Liver (tissue), 9 donors: ENCODE data around the gene EMD. TPM values are rescaled to one million over a fixed set of nuclear protein-coding genes. Genes with fewer than 3 reads are reported as not detected.

Source experiments
- DNase-seq: peaks from one replicate; pipeline ENCODE4 v3.0.0-alpha.2; 2017; ENCODE audit warnings: low spot score
- H3K27ac ChIP-seq, 2 donors: one replicate each; pipeline ENCODE4 v1.7.0; 2013; ENCODE audit warnings: inconsistent platforms in 2 of 2, low read length in 2 of 2, control low read depth in 1 of 2, low read depth in 1 of 2, mild to moderate bottlenecking in 1 of 2
- H3K27me3 ChIP-seq, 4 donors: one replicate each; pipeline versions ENCODE4 v1.6.1 to v1.7.0; 2013; ENCODE audit warnings: low read length in 3 of 4, inconsistent platforms in 1 of 4, mild to moderate bottlenecking in 1 of 4, moderate library complexity in 1 of 4; ENCODE audit not compliant: control insufficient read depth in 4 of 4, insufficient read depth in 4 of 4
- H3K36me3 ChIP-seq, 4 donors: one replicate each; pipeline versions ENCODE4 v1.6.1 to v1.7.0; 2013; ENCODE audit warnings: low read length in 3 of 4, mild to moderate bottlenecking in 3 of 4, low read depth in 1 of 4, moderate library complexity in 1 of 4; ENCODE audit not compliant: control insufficient read depth in 4 of 4, insufficient read depth in 3 of 4
- H3K4me1 ChIP-seq, 4 donors: one replicate each; pipeline versions ENCODE4 v1.6.1 to v1.7.0; 2013; ENCODE audit warnings: low read length in 3 of 4, mild to moderate bottlenecking in 3 of 4, moderate library complexity in 1 of 4; ENCODE audit not compliant: control insufficient read depth in 4 of 4, insufficient read depth in 4 of 4
- H3K4me3 ChIP-seq, 3 donors: one replicate each; pipeline versions ENCODE4 v1.6.1 to v1.7.0; 2013; ENCODE audit warnings: low read length in 3 of 3, control low read depth in 1 of 3, low read depth in 1 of 3, mild to moderate bottlenecking in 1 of 3
- H3K9ac ChIP-seq, 2 donors: one replicate each; pipeline ENCODE4 v1.7.0; 2013; ENCODE audit warnings: low read length in 2 of 2, mild to moderate bottlenecking in 2 of 2, moderate library complexity in 2 of 2, control low read depth in 1 of 2, low read depth in 1 of 2
- H3K9me3 ChIP-seq, 4 donors: one replicate each; pipeline versions ENCODE4 v1.6.1 to v1.7.0; 2013; ENCODE audit warnings: low read length in 3 of 4; ENCODE audit not compliant: control insufficient read depth in 4 of 4
- CTCF ChIP-seq: fragments of 150-350 bp; IDR thresholded peaks from 2 replicates; pipeline ENCODE4 v1.5.1; 2017; ENCODE audit warnings: improper control_type of control experiment, low read depth, low read length; ENCODE audit not compliant: missing input control
- EGR1 ChIP-seq, 2 donors: IDR thresholded peaks; 2 replicates each; pipeline ENCODE4 v1.6.1; 2016 to 2018; ENCODE audit warnings: antibody characterized with exemption in 2 of 2, low read depth in 2 of 2
- FOXA1 ChIP-seq: IDR thresholded peaks from 2 replicates; pipeline ENCODE4 v1.6.1; 2016; ENCODE audit warnings: antibody characterized with exemption
- FOXA2 ChIP-seq: IDR thresholded peaks from 2 replicates; pipeline ENCODE4 v1.6.1; 2016; ENCODE audit warnings: antibody characterized with exemption
- GABPA ChIP-seq, 2 donors: IDR thresholded peaks in 1 of 2; conservative IDR thresholded peaks in 1 of 2; 2 replicates each; pipeline ENCODE4 v1.6.1; 2016; ENCODE audit warnings: antibody characterized with exemption in 2 of 2, mild to moderate bottlenecking in 1 of 2, moderate library complexity in 1 of 2
- HNF4A ChIP-seq, 2 donors: conservative IDR thresholded peaks; 2 replicates each; pipeline ENCODE4 v1.6.1; 2016; ENCODE audit warnings: antibody characterized with exemption in 2 of 2, mild to moderate bottlenecking in 2 of 2
- HNF4G ChIP-seq: IDR thresholded peaks from 2 replicates; pipeline ENCODE4 v1.6.1; 2016; ENCODE audit warnings: antibody characterized with exemption
- JUND ChIP-seq, 2 donors: IDR thresholded peaks; 2 replicates each; pipeline ENCODE4 v1.6.1; 2016; ENCODE audit warnings: antibody characterized with exemption in 2 of 2
- MAX ChIP-seq: IDR thresholded peaks from 2 replicates; pipeline ENCODE4 v1.6.1; 2016; ENCODE audit warnings: antibody characterized with exemption
- NR2F2 ChIP-seq: IDR thresholded peaks from 2 replicates; pipeline ENCODE4 v1.6.1; 2016; ENCODE audit warnings: antibody characterized with exemption
- RAD21 ChIP-seq, 2 donors: IDR thresholded peaks; 2 replicates each; pipeline ENCODE4 v1.6.1; 2016; ENCODE audit warnings: antibody characterized with exemption in 2 of 2, mild to moderate bottlenecking in 2 of 2
- REST ChIP-seq: IDR thresholded peaks from 2 replicates; pipeline ENCODE4 v1.6.1; 2016; ENCODE audit warnings: antibody characterized with exemption, mild to moderate bottlenecking
- TAF1 ChIP-seq: conservative IDR thresholded peaks from 2 replicates; pipeline ENCODE4 v1.6.1; 2016; ENCODE audit warnings: antibody characterized with exemption, mild to moderate bottlenecking
- ZBTB33 ChIP-seq: IDR thresholded peaks from 2 replicates; pipeline ENCODE4 v1.6.1; 2016; ENCODE audit warnings: antibody characterized with exemption
- WGBS: extraction: QIAGEN DNeasy Blood & Tissue Kit; methylation state at CpG from one replicate; pipeline ENCODE4 v1.1.7; 2013; 5-methylcytosine and 5-hydroxymethylcytosine counted together
- polyA plus RNA-seq, 2 donors: library from polyadenylated mRNA; stranded (reverse) in 1 of 2; unstranded in 1 of 2; fragments of 200-250 nt in 1 of 2; fragments of >200 nt in 1 of 2; fragmentation: Nextera tagmentation in 1 of 2; extraction: Ambion mirVana in 1 of 2; gene quantifications; one replicate each; pipeline versions ENCODE4 v1.2.1 to v1.2.3, GENCODE V29; 2013 to 2015
- total RNA-seq, 2 donors: library from RNA; depleted of rRNA; stranded (reverse); fragments of >200 nt; gene quantifications; one replicate each; pipeline ENCODE4 v1.2.3, GENCODE V29; 2014
- TF ChIP-seq, protein P1 (sequence below): IDR thresholded peaks from 2 replicates; pipeline ENCODE4 v1.6.1; 2016; ENCODE audit warnings: antibody characterized with exemption
- donor health status: healthy.
- donor health status: healthy.
- donor health status: healthy.
- donor health status: healthy.
- donor health status: healthy.

The EMD gene
- total and polyA plus RNA-seq, 4 donors = 11.6 to 38.0 (median 17.0) TPM

DNA sequence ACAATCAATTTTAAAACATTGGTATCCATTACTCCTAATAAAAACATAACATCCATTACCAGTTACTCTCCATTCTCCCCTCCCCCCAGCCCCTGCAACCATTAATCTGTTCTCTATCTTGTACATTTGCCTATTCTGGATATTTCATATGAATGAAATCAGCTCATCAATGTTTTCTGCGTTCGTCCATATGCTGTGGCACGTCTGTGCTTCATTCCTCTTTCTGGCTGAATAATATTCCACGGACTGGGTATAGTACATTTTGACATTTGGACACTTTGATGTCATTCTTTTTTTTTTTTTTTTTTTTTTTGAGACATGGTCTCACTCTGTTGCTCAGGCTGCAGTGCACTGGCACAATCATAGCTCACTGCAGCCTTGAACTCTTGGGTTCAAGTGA lies 24.8 kb downstream of the EMD start:
- TF ChIP-seq TAF1 (no peak), MAX (no peak), ZBTB33 (no peak), NR2F2 (no peak), FOXA2 (no peak), RAD21 (IDR thresholded peaks at IDR 0.05) (no peak), HNF4A (conservative IDR thresholded peaks at IDR 0.05) (no peak), HNF4G (no peak), FOXA1 (no peak), CTCF (no peak)
- TF ChIP-seq, protein P1, sequence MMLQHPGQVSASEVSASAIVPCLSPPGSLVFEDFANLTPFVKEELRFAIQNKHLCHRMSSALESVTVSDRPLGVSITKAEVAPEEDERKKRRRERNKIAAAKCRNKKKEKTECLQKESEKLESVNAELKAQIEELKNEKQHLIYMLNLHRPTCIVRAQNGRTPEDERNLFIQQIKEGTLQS = no peak
- no peak overlapping the region for H3K4me3 ChIP-seq
- no peak for DNase-seq
- no peaks in the 10 kb centered on the region for H3K9me3 ChIP-seq
- H3K27ac ChIP-seq = no peak overlapping the region
- no peak overlapping the region for H3K9ac ChIP-seq
- H3K4me1 ChIP-seq = peaks cover 1 to 34% (median 26%) of the 10 kb centered on the region in 4 donors
- H3K36me3 ChIP-seq = peaks cover 0 to 10% (median 7%) of the 10 kb centered on the region in 4 donors
- WGBS = 98% methylated on average over 4 of the region's 4 CpGs
- H3K27me3 ChIP-seq = no peaks in the 10 kb centered on the region

DNA sequence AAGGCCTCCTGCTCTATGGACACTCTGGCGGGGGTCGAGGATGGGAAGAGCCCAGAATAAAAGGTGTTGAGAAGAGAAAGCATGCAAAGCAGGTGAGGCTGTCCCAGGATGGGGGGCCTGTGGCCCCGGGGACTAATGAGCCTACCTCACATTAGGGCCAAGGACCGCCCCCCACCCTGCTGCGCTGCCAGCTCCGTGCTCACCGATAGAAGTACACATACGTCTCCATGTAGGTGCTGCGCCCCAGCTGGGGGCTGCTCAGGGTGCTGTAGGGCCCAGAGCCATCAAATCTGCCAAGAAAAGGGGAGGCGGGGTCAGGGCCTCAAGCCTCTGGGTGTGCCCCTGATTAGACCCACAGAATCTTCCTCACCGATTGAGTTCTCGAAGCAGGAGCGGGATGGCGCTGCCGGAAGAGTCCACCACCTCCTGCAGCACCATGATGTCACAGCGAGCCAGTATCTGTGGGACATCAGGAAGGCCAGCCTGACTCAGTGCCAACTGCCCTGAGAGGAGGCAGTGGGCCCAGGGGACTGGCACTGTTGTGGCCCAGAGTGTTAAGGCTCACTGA lies 25.6 kb downstream of the EMD start:
- no peak overlapping the region for H3K9ac ChIP-seq
- no peaks in the 10 kb centered on the region for H3K9me3 ChIP-seq
- H3K4me1 ChIP-seq = peaks cover 1 to 27% (median 21%) of the 10 kb centered on the region in 4 donors
- 97% methylated on average over 16 of the region's 16 CpGs for WGBS
- no peak for DNase-seq
- peaks cover 2 to 5% (median 3%) of the 10 kb centered on the region in 4 donors for H3K36me3 ChIP-seq
- no peak overlapping the region for H3K4me3 ChIP-seq
- no peak overlapping the region for H3K27ac ChIP-seq
- H3K27me3 ChIP-seq = no peaks in the 10 kb centered on the region
- no peak for TF ChIP-seq REST
- TF ChIP-seq FOXA1 = no peak
- TF ChIP-seq, protein P1 = no peak
- TF ChIP-seq JUND (IDR thresholded peaks at IDR 0.05) = no peak
- TF ChIP-seq GABPA (IDR thresholded peaks at IDR 0.05 in 1 of 2, conservative IDR thresholded peaks at IDR 0.05 in 1 of 2) = no peak
- TF ChIP-seq EGR1 (IDR thresholded peaks at IDR 0.05; ENCODE audit: low read depth in 2 of 2) = no peak
